Chondrocyte (in vitro differentiated cells): ENCODE results near the gene KRTAP9-4. TPM values are rescaled to one million over a fixed set of nuclear protein-coding genes. Genes with fewer than 3 reads are reported as not detected.

Source experiments
- DNase-seq: peaks from one replicate; pipeline ENCODE4 v3.0.0; 2021; ENCODE audit warnings: mixed read lengths, low spot score
- H3K27ac Mint-ChIP-seq: one replicate; pipeline ENCODE4 v1.8.0; 2021; ENCODE audit warnings: mild to moderate bottlenecking, moderate library complexity, mixed read lengths; ENCODE audit not compliant: unreplicated experiment
- H3K27me3 Mint-ChIP-seq: 2 replicates; pipeline ENCODE4 v1.8.0; 2021; ENCODE audit warnings: low read depth, mixed read lengths
- H3K36me3 Mint-ChIP-seq: 2 replicates; pipeline ENCODE4 v1.8.0; 2021; ENCODE audit warnings: low read depth, mixed read lengths
- H3K4me1 Mint-ChIP-seq: 2 replicates; pipeline ENCODE4 v1.8.0; 2021; ENCODE audit warnings: low read depth, mild to moderate bottlenecking, mixed read lengths
- H3K4me3 Mint-ChIP-seq: one replicate; pipeline ENCODE4 v1.8.0; 2021; ENCODE audit warnings: mild to moderate bottlenecking, moderate library complexity, mixed read lengths; ENCODE audit not compliant: unreplicated experiment
- H3K9me3 Mint-ChIP-seq: 2 replicates; pipeline ENCODE4 v1.8.0; 2021; ENCODE audit warnings: low read depth, mixed read lengths
- CTCF ChIP-seq: fragments of 200-600 bp; sonication (generic); IDR thresholded peaks from 2 replicates; pipeline ENCODE4 v1.5.0; 2021; ENCODE audit warnings: antibody characterized with exemption, mild to moderate bottlenecking, moderate library complexity
- total RNA-seq: library from RNA; stranded (reverse); gene quantifications from 3 replicates; pipeline ENCODE4 v1.2.1, GENCODE V29; 2021

Gene KRTAP9-4
- total RNA-seq, 1 donor from 2014 or later: not detected

- no peak for TF ChIP-seq CTCF
- Mint-ChIP-seq H3K9me3 (peaks cover 3% of the 10 kb centered on the region), H3K4me3 (no peak overlapping the region), H3K36me3 (no peaks in the 10 kb centered on the region), H3K4me1 (no peaks in the 10 kb centered on the region), H3K27ac (no peak overlapping the region), H3K27me3 (peaks cover 9% of the 10 kb centered on the region)
- DNase-seq: no peak
These were observed 28.9 kb downstream of the KRTAP9-4 start for GRCh38 chr17:41278176-41278955.

GRCh38 chr17:41284043-41284442 lies 34.6 kb downstream of the KRTAP9-4 start:
- peaks cover 3% of the 10 kb centered on the region for H3K9me3 Mint-ChIP-seq
- no peak for TF ChIP-seq CTCF
- DNase-seq: no peak
- no peak overlapping the region for H3K4me3 Mint-ChIP-seq
- H3K4me1 Mint-ChIP-seq: peaks cover 13% of the 10 kb centered on the region
- H3K27me3 Mint-ChIP-seq: no peaks in the 10 kb centered on the region
- H3K27ac Mint-ChIP-seq: no peak overlapping the region
- H3K36me3 Mint-ChIP-seq: no peaks in the 10 kb centered on the region

GRCh38 chr17:41284546-41284945 lies 35.1 kb downstream of the KRTAP9-4 start:
- Mint-ChIP-seq H3K4me3 (no peak overlapping the region), H3K27ac (no peak overlapping the region), H3K36me3 (no peaks in the 10 kb centered on the region), H3K9me3 (peaks cover 3% of the 10 kb centered on the region), H3K4me1 (peaks cover 13% of the 10 kb centered on the region), H3K27me3 (no peaks in the 10 kb centered on the region)
- no peak for TF ChIP-seq CTCF
- no peak for DNase-seq

GRCh38 chr17:41287050-41287449 lies 37.6 kb downstream of the KRTAP9-4 start:
- peaks cover 13% of the 10 kb centered on the region for H3K4me1 Mint-ChIP-seq

GRCh38 chr17:41294016-41294415 lies 44.5 kb downstream of the KRTAP9-4 start:
- Mint-ChIP-seq H3K4me1 (no peaks in the 10 kb centered on the region), H3K27ac (no peak overlapping the region), H3K4me3 (no peak overlapping the region), H3K9me3 (no peaks in the 10 kb centered on the region), H3K27me3 (no peaks in the 10 kb centered on the region), H3K36me3 (no peaks in the 10 kb centered on the region)
- DNase-seq: no peak
- TF ChIP-seq CTCF: no peak

More at GRCh38 chr17:41287050-41287449, 37.6 kb downstream of the KRTAP9-4 start:
- no peak for TF ChIP-seq CTCF
- Mint-ChIP-seq H3K4me3 (no peak overlapping the region), H3K9me3 (no peaks in the 10 kb centered on the region), H3K27ac (no peak overlapping the region), H3K27me3 (no peaks in the 10 kb centered on the region), H3K36me3 (no peaks in the 10 kb centered on the region)
- DNase-seq: no peak
